SU-DHL-6 (cell line): Measurements from ENCODE around the gene PDE6C.

Source experiments
- H2AFZ ChIP-seq: fragments of 200-600 bp; sonication (generic); 2 replicates; pipeline ENCODE4 v1.6.1; 2014; ENCODE audit warnings: low read depth, mild to moderate bottlenecking, moderate library complexity, mixed read lengths, antibody characterized with exemption, low read length; ENCODE audit not compliant: severe bottlenecking
- H3F3A ChIP-seq: fragments of 200-600 bp; shearing (Covaris generic); 2 replicates; pipeline ENCODE4 v1.6.0; 2016; ENCODE audit warnings: antibody characterized with exemption, mild to moderate bottlenecking; ENCODE audit not compliant: insufficient read depth
- H3K27ac ChIP-seq: fragments of 200-600 bp; sonication (generic); 2 replicates; pipeline ENCODE4 v1.5.1; 2016; ENCODE audit warnings: low read depth, mild to moderate bottlenecking, low read length, moderate library complexity, mixed read lengths
- H3K27me3 ChIP-seq: fragments of 200-600 bp; sonication (generic), shearing (Covaris generic); 2 replicates; pipeline ENCODE4 v1.6.0; 2014; ENCODE audit warnings: mild to moderate bottlenecking, low read length
- H3K36me3 ChIP-seq: fragments of 200-600 bp; sonication (generic); 2 replicates; pipeline ENCODE4 v1.6.1; 2014; ENCODE audit warnings: mild to moderate bottlenecking, low read length, mixed read lengths
- H3K4me2 ChIP-seq: fragments of 300-600, 200-600 bp; shearing (Covaris generic), sonication (generic); 2 replicates; pipeline ENCODE4 v1.6.0; 2014; ENCODE audit warnings: low read length, low read depth, mild to moderate bottlenecking; ENCODE audit not compliant: poor library complexity, severe bottlenecking
- H3K4me3 ChIP-seq: fragments of 200-600 bp; sonication (generic); 2 replicates; pipeline ENCODE4 v1.5.1; 2014; ENCODE audit warnings: antibody characterized with exemption, low read length, mild to moderate bottlenecking, mixed read lengths; ENCODE audit not compliant: insufficient read depth, poor library complexity, severe bottlenecking
- H3K79me2 ChIP-seq: fragments of 200-600 bp; sonication (generic); 2 replicates; pipeline ENCODE4 v1.6.1; 2014; ENCODE audit warnings: mild to moderate bottlenecking, low read length, moderate library complexity; ENCODE audit not compliant: insufficient read depth
- H3K9ac ChIP-seq: fragments of 200-600 bp; sonication (generic); 2 replicates; pipeline ENCODE4 v1.7.0; 2014; ENCODE audit warnings: mild to moderate bottlenecking, low read length
- H3K9me2 ChIP-seq: fragments of 200-600 bp; sonication (generic); replicated peaks from 2 replicates; pipeline ENCODE4 v1.6.1; 2014; ENCODE audit warnings: low read length; ENCODE audit not compliant: insufficient read depth
- H3K9me3 ChIP-seq: fragments of 200-600 bp; sonication (generic); 2 replicates; pipeline ENCODE4 v1.6.1; 2014; ENCODE audit warnings: low read length, mixed read lengths; ENCODE audit not compliant: insufficient read depth
- H4K20me1 ChIP-seq: fragments of 200-600 bp; sonication (generic); 2 replicates; pipeline ENCODE4 v1.6.1; 2014; ENCODE audit warnings: low read depth, mild to moderate bottlenecking, antibody characterized with exemption, low read length, moderate library complexity, mixed read lengths
- EZH2phosphoT487 ChIP-seq: fragments of 200-600 bp; sonication (generic), shearing (Covaris generic); conservative IDR thresholded peaks from 2 replicates; pipeline ENCODE4 v1.6.1; 2018; ENCODE audit warnings: mild to moderate bottlenecking, antibody characterized with exemption, low read length, moderate library complexity, mixed read lengths
- TF ChIP-seq, protein P1 (sequence below): fragments of 200-600 bp; sonication (generic); IDR thresholded peaks from one replicate; pipeline ENCODE4 v1.5.1; 2017; ENCODE audit warnings: antibody characterized with exemption, mild to moderate bottlenecking, low read length, moderate library complexity; ENCODE audit not compliant: insufficient read depth, poor library complexity, severe bottlenecking

The PDE6C gene

DNA sequence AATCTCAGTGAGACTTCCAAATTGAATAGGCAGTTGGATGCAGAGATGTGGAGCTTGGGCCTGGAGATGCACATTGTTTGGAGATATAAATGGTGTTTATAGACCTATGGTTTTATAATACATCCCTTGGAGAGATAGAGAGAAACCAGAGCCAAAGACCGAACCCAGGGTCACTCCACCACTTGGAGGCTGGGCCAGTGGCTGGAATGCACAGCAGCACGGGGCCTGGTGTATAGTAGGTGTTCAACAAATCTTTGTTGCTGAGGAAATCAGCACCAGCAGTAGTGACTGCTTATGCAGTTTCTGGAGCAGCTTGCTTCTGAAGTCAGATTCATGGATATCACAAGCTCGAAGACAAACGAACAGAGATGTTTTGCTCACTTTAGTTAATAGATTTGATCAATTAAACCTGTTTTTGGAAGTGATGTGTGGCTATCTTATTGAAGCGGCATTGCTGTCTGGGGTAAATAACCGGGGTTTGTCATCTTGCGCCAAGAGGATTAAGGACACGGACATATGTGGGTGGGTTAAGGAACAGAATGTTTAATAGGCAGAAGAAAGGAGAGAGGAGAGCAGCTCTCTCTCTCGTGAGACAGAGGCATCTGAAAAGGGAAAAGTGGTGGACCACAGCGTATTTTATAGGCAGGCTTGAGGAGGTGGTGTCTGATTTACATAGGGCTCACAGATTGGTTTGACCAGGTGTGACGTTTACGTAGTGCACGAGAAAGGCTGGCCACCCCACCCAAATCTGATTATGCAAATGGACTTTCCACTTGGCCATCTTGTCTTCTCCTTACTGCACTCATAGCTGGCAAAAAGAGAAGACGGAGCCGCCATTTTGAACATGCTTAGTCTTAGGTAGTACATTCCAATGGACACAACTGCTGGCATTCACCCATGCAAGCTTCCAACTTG is 22.4 kb upstream of the PDE6C start:
- Histone ChIP-seq H3K4me3 (no peak overlapping the region), H3K27me3 (no peaks in the 10 kb centered on the region), H3F3A (no peaks in the 10 kb centered on the region), H3K9me2 (no peaks in the 10 kb centered on the region), H4K20me1 (no peaks in the 10 kb centered on the region), H3K36me3 (no peaks in the 10 kb centered on the region), H3K9me3 (no peaks in the 10 kb centered on the region), H3K79me2 (no peaks in the 10 kb centered on the region), H3K27ac (no peak overlapping the region), H3K4me2 (no peak overlapping the region), H2AFZ (no peak overlapping the region), H3K9ac (no peak overlapping the region)
- TF ChIP-seq EZH2phosphoT487, result no peak
- TF ChIP-seq, protein P1, sequence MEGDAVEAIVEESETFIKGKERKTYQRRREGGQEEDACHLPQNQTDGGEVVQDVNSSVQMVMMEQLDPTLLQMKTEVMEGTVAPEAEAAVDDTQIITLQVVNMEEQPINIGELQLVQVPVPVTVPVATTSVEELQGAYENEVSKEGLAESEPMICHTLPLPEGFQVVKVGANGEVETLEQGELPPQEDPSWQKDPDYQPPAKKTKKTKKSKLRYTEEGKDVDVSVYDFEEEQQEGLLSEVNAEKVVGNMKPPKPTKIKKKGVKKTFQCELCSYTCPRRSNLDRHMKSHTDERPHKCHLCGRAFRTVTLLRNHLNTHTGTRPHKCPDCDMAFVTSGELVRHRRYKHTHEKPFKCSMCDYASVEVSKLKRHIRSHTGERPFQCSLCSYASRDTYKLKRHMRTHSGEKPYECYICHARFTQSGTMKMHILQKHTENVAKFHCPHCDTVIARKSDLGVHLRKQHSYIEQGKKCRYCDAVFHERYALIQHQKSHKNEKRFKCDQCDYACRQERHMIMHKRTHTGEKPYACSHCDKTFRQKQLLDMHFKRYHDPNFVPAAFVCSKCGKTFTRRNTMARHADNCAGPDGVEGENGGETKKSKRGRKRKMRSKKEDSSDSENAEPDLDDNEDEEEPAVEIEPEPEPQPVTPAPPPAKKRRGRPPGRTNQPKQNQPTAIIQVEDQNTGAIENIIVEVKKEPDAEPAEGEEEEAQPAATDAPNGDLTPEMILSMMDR, result no peak

DNA sequence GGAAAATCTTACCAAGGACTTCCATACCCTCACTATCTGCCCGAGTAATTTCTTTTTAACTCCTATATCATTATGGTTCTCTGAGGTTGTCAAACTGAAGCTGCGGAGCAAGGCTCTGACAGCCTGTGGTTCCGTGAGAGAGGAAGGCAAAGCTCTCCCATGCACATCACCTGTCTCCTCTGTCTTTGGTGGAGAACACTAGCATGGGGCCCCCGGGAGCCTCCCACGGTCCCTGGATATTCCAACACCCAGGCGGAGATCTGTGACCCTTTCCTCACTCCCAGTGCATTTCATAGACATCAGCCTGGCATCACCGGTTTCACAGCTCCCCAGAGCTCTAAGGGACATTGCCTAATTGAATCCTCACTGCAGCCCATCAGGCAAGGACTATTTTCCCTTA is 21.7 kb upstream of the PDE6C start:
- no peak overlapping the region for H3K4me2 ChIP-seq
- H3K9ac ChIP-seq, result no peak overlapping the region

DNA sequence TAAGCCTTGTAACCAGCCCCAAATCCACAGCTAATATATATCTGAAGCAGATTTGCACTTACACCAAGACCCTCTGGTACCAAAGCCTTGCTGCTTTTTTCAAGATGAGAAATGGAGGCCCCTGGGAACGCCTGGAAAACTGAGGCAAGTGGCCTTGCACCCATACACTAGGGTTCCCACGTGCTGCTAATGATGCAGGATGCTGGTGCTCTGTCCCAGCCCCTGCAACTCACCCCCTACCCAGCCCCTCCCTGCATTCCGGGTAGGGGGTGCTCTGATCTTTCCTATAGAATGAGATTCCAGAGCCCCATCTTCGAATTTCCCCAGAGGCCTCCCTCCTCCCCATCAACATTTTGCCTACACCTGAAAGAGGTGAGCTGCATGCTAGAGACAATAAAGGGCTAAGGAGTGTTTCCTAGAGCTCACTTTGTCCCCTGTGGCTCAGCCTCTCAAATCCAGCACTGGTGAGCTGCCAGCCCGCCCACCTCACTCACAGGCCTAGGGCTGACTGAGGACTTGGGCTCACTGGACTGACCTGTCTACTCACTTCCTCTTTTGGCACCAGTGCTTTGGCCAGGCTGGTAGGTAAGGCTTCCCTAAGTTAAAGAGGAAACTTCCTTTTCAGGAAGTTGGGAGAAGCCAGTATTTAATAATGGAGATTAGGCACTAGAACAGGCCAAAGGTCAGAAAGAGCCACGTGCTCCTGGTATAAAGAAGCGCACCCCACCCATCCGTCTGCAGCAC is 21.1 kb upstream of the PDE6C start:
- no peaks in the 10 kb centered on the region for H3F3A ChIP-seq
- H3K4me3 ChIP-seq, result no peak overlapping the region
- TF ChIP-seq, protein P1, result no peak
- no peak for TF ChIP-seq EZH2phosphoT487
- H3K9me2 ChIP-seq, result no peaks in the 10 kb centered on the region
- H3K9me3 ChIP-seq, result no peaks in the 10 kb centered on the region
- no peaks in the 10 kb centered on the region for H4K20me1 ChIP-seq
- H3K79me2 ChIP-seq, result no peaks in the 10 kb centered on the region
- H3K4me2 ChIP-seq, result no peak overlapping the region
- no peak overlapping the region for H2AFZ ChIP-seq
- H3K27ac ChIP-seq, result no peak overlapping the region
- H3K27me3 ChIP-seq, result no peaks in the 10 kb centered on the region
- no peak overlapping the region for H3K9ac ChIP-seq
- no peaks in the 10 kb centered on the region for H3K36me3 ChIP-seq

More for the DNA sequence above, 21.7 kb upstream of the PDE6C start:
- H3K27me3 ChIP-seq, result no peaks in the 10 kb centered on the region
- no peak overlapping the region for H3K4me3 ChIP-seq
- no peaks in the 10 kb centered on the region for H3F3A ChIP-seq
- H3K27ac ChIP-seq, result no peak overlapping the region
- no peaks in the 10 kb centered on the region for H4K20me1 ChIP-seq
- H2AFZ ChIP-seq, result no peak overlapping the region
- no peaks in the 10 kb centered on the region for H3K36me3 ChIP-seq
- TF ChIP-seq EZH2phosphoT487, result no peak
- TF ChIP-seq, protein P1, result no peak
- H3K9me2 ChIP-seq, result no peaks in the 10 kb centered on the region
- no peaks in the 10 kb centered on the region for H3K79me2 ChIP-seq
- no peaks in the 10 kb centered on the region for H3K9me3 ChIP-seq
